ENCODE data around the gene C16orf92. TPM values are rescaled to one million over a fixed set of nuclear protein-coding genes. Genes with fewer than 3 reads are reported as not detected.

C16orf92 gene
- total and polyA plus RNA-seq, 2 of the 13 experiments (the other 11 are each of a cell fraction or from before 2014, with no cell fraction given), result not detected

GRCh38 chr16:30052671-30053372, 29.8 kb downstream of the C16orf92 start (continued):
- TF ChIP-seq TMF1 (CRISPR knock-in tag; IDR thresholded peaks at IDR 0.05; ENCODE audit: low read depth) (peak; percentile 99), ZBTB37 (CRISPR knock-in tag; IDR thresholded peaks at IDR 0.05) (no peak), ATAD3A (CRISPR knock-in tag; IDR thresholded peaks at IDR 0.05) (no peak), ZNF124 (CRISPR knock-in tag; IDR thresholded peaks at IDR 0.05) (peak; percentile 98), NR0B2 (CRISPR knock-in tag; IDR thresholded peaks at IDR 0.05) (peak; percentile 87), HNF1B (CRISPR knock-in tag; IDR thresholded peaks at IDR 0.05) (peak; percentile 98), E2F5 (CRISPR knock-in tag; conservative IDR thresholded peaks at IDR 0.05) (peak; percentile 99), HOXD1 (CRISPR knock-in tag; IDR thresholded peaks at IDR 0.05) (peak; percentile 88; the same call in 1 of the 2 replicates), CHD2 (IDR thresholded peaks at IDR 0.05; ENCODE audit: low read depth, low read length) (peak; percentile 78), RFX5 (IDR thresholded peaks at IDR 0.05; ENCODE audit: low read depth, low read length) (peak; percentile 80), ZNF879 (CRISPR knock-in tag; IDR thresholded peaks at IDR 0.05) (0 out of 2 replicates have a peak, but pooled peaks have one; percentile 88), KMT2B (CRISPR knock-in tag; IDR thresholded peaks at IDR 0.05) (peak; percentile 92), TRAFD1 (CRISPR knock-in tag; IDR thresholded peaks at IDR 0.05; ENCODE audit: borderline replicate concordance) (peak; percentile 73; the same call in 1 of the 2 replicates), ZNF776 (CRISPR knock-in tag; IDR thresholded peaks at IDR 0.05) (peak; percentile 86; the same call in 1 of the 2 replicates), WIZ (CRISPR knock-in tag; IDR thresholded peaks at IDR 0.05) (peak; percentile 68; the same call in 1 of the 2 replicates), ZBTB14 (CRISPR knock-in tag; IDR thresholded peaks at IDR 0.05) (peak; percentile 52; the same call in 1 of the 2 replicates), ZNF329 (CRISPR knock-in tag; IDR thresholded peaks at IDR 0.05; ENCODE audit: low read depth) (peak; percentile 93), PREB (CRISPR knock-in tag; IDR thresholded peaks at IDR 0.05) (no peak; the same call in 1 of the 2 replicates), ZFYVE20 (CRISPR knock-in tag; IDR thresholded peaks at IDR 0.05; ENCODE audit: borderline replicate concordance, low read depth) (peak; percentile 61; the same call in 1 of the 2 replicates)
